ENCODE data around the gene CSNK2A1.

CSNK2A1 gene

GRCh38 chr20:427849-428657 lies 115.5 kb downstream of the CSNK2A1 start:
- DNase-seq: no peak

- DNase-seq: no peak
Measured at GRCh38 chr20:427401-427800, 116.2 kb downstream of the CSNK2A1 start.

GRCh38 chr20:426566-426965 lies 117.0 kb downstream of the CSNK2A1 start:
- DNase-seq: no peak

Data from effector CD4-positive, alpha-beta T cell (primary cell).